ENCODE results near the gene PRKN. TPM values are rescaled to one million over a fixed set of nuclear protein-coding genes. Genes with fewer than 3 reads are reported as not detected.

PRKN gene
- total and polyA plus RNA-seq, 2 donors (not counting 1 experiment from before 2014, with no cell fraction given) = 0.43 to 4.6 TPM

- Histone ChIP-seq H3K79me2 (ENCODE audit: control insufficient read depth, insufficient read depth, low read length) (no peaks in the 10 kb centered on the region), H3K4me3 (replicated peaks in 1 of 4; ENCODE audit: control extremely low read depth in 1 of 4, insufficient read depth in 1 of 4, low read depth in 3 of 4, low read length in 4 of 4) (no peak overlapping the region), H3K36me3 (ENCODE audit: control insufficient read depth, insufficient read depth, low read length) (no peaks in the 10 kb centered on the region), H2AFZ (ENCODE audit: low read length) (no peak overlapping the region), H3K9ac (ENCODE audit: insufficient read depth, low read length) (no peak overlapping the region), H3K27ac (ENCODE audit: insufficient read depth, low read length) (no peak overlapping the region), H3K4me1 (ENCODE audit: control insufficient read depth, extremely low read depth, insufficient read depth, low read length) (no peaks in the 10 kb centered on the region), H3K27me3 (ENCODE audit: control insufficient read depth, insufficient read depth, low read length) (no peaks in the 10 kb centered on the region), H4K20me1 (ENCODE audit: control insufficient read depth, extremely low read depth, insufficient read depth, low read length) (no peaks in the 10 kb centered on the region), H3K9me3 (ENCODE audit: control insufficient read depth, insufficient read depth, low read depth, low read length) (no peaks in the 10 kb centered on the region), H3K4me2 (ENCODE audit: extremely low read depth, insufficient read depth, low read length) (no peak overlapping the region)
- TF ChIP-seq EZH2 (IDR thresholded peaks at IDR 0.05; ENCODE audit: low read length, missing control alignments) (no peak), CTCF (conservative IDR thresholded peaks at IDR 0.05 in 1 of 2, IDR thresholded peaks at IDR 0.05 in 1 of 2; ENCODE audit: low read depth in 1 of 2, low read length in 2 of 2) (no peak)
- no peak for DNase-seq (ENCODE audit: low read depth in 2 of 2)
These were observed 14.9 kb downstream of the PRKN start for GRCh38 chr6:162712694-162713093.

GRCh38 chr6:162711376-162711775 is 16.2 kb downstream of the PRKN start:
- H3K4me2 ChIP-seq (ENCODE audit: extremely low read depth, insufficient read depth, low read length) = no peak overlapping the region
- H3K9ac ChIP-seq (ENCODE audit: insufficient read depth, low read length) = no peak overlapping the region
- no peaks in the 10 kb centered on the region for H3K4me1 ChIP-seq (ENCODE audit: control insufficient read depth, extremely low read depth, insufficient read depth, low read length)
- no peaks in the 10 kb centered on the region for H3K27me3 ChIP-seq (ENCODE audit: control insufficient read depth, insufficient read depth, low read length)
- H2AFZ ChIP-seq (ENCODE audit: low read length) = no peak overlapping the region
- no peaks in the 10 kb centered on the region for H4K20me1 ChIP-seq (ENCODE audit: control insufficient read depth, extremely low read depth, insufficient read depth, low read length)
- no peak for DNase-seq (ENCODE audit: low read depth in 2 of 2)
- H3K4me3 ChIP-seq (replicated peaks in 1 of 4; ENCODE audit: control extremely low read depth in 1 of 4, insufficient read depth in 1 of 4, low read depth in 3 of 4, low read length in 4 of 4) = no peak overlapping the region
- no peaks in the 10 kb centered on the region for H3K36me3 ChIP-seq (ENCODE audit: control insufficient read depth, insufficient read depth, low read length)
- TF ChIP-seq CTCF (conservative IDR thresholded peaks at IDR 0.05 in 1 of 2, IDR thresholded peaks at IDR 0.05 in 1 of 2; ENCODE audit: low read depth in 1 of 2, low read length in 2 of 2) (no peak), EZH2 (IDR thresholded peaks at IDR 0.05; ENCODE audit: low read length, missing control alignments) (no peak)
- H3K27ac ChIP-seq (ENCODE audit: insufficient read depth, low read length) = no peak overlapping the region
- H3K79me2 ChIP-seq (ENCODE audit: control insufficient read depth, insufficient read depth, low read length) = no peaks in the 10 kb centered on the region
- H3K9me3 ChIP-seq (ENCODE audit: control insufficient read depth, insufficient read depth, low read depth, low read length) = no peaks in the 10 kb centered on the region

- H3K4me3 ChIP-seq (replicated peaks in 1 of 4; ENCODE audit: control extremely low read depth in 1 of 4, insufficient read depth in 1 of 4, low read depth in 3 of 4, low read length in 4 of 4) = no peak overlapping the region
- DNase-seq (ENCODE audit: low read depth in 2 of 2) = no peak
- H3K4me2 ChIP-seq (ENCODE audit: extremely low read depth, insufficient read depth, low read length) = no peak overlapping the region
- H3K79me2 ChIP-seq (ENCODE audit: control insufficient read depth, insufficient read depth, low read length) = no peaks in the 10 kb centered on the region
- H3K9ac ChIP-seq (ENCODE audit: insufficient read depth, low read length) = no peak overlapping the region
- H2AFZ ChIP-seq (ENCODE audit: low read length) = no peak overlapping the region
- H3K27ac ChIP-seq (ENCODE audit: insufficient read depth, low read length) = no peak overlapping the region
- H3K36me3 ChIP-seq (ENCODE audit: control insufficient read depth, insufficient read depth, low read length) = no peaks in the 10 kb centered on the region
- TF ChIP-seq CTCF (conservative IDR thresholded peaks at IDR 0.05 in 1 of 2, IDR thresholded peaks at IDR 0.05 in 1 of 2; ENCODE audit: low read depth in 1 of 2, low read length in 2 of 2) = no peak
- no peak for TF ChIP-seq EZH2 (IDR thresholded peaks at IDR 0.05; ENCODE audit: low read length, missing control alignments)
- H3K9me3 ChIP-seq (ENCODE audit: control insufficient read depth, insufficient read depth, low read depth, low read length) = no peaks in the 10 kb centered on the region
- H3K27me3 ChIP-seq (ENCODE audit: control insufficient read depth, insufficient read depth, low read length) = no peaks in the 10 kb centered on the region
- no peaks in the 10 kb centered on the region for H3K4me1 ChIP-seq (ENCODE audit: control insufficient read depth, extremely low read depth, insufficient read depth, low read length)
- no peaks in the 10 kb centered on the region for H4K20me1 ChIP-seq (ENCODE audit: control insufficient read depth, extremely low read depth, insufficient read depth, low read length)
These were observed 16.6 kb downstream of the PRKN start for GRCh38 chr6:162710936-162711335.

Measured in fibroblast of lung (primary cell).